HuH-7 (cell line): ENCODE measurements around the gene IL1RL1.

Experiments
- DNase-seq: peaks from one replicate; pipeline ENCODE4 v3.0.0; 2011; ENCODE audit warnings: low spot score

IL1RL1 gene

DNA sequence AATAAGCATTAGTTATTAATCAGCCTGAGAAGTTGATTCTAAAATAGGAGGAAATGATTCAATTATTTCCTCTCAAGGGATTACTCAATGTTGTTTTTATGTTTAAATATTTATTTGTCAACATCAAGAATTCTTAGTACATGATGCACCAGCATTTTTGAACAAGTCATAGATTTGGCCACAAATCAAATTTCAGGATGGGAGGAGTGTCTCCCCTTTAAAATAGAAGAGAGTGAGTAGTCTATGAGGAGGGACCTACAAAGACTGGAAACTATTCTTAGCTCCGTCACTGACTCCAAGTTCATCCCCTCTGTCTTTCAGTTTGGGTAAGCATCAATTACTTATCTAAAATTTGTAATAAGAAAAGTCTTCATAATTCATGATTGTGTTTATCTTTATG, 25.6 kb downstream of the IL1RL1 start:
- no peak for DNase-seq

- no peak for DNase-seq
Observed at GRCh38 chr2:102337481-102338386, 26.4 kb downstream of the IL1RL1 start.

- DNase-seq, result no peak
Observed at GRCh38 chr2:102340778-102341177, 29.4 kb downstream of the IL1RL1 start.

DNA sequence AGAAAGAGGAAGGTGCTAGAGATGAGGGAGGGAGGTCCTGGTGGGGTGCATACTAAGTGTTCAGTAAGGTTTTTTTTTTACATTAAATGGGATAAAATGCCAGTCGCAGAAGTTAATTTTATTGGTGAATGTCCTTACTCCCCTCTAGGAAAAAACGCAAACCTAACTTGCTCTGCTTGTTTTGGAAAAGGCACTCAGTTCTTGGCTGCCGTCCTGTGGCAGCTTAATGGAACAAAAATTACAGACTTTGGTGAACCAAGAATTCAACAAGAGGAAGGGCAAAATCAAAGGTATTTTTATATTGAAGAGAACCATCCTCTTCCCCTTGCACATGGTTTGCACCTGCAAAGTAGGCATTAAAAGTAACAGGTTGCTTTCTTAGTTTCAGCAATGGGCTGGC, 31.5 kb downstream of the IL1RL1 start:
- no peak for DNase-seq

GRCh38 chr2:102344397-102344796, 33.0 kb downstream of the IL1RL1 start:
- DNase-seq, result no peak

- no peak for DNase-seq
Observed at GRCh38 chr2:102345329-102345920, 34.1 kb downstream of the IL1RL1 start.

DNA sequence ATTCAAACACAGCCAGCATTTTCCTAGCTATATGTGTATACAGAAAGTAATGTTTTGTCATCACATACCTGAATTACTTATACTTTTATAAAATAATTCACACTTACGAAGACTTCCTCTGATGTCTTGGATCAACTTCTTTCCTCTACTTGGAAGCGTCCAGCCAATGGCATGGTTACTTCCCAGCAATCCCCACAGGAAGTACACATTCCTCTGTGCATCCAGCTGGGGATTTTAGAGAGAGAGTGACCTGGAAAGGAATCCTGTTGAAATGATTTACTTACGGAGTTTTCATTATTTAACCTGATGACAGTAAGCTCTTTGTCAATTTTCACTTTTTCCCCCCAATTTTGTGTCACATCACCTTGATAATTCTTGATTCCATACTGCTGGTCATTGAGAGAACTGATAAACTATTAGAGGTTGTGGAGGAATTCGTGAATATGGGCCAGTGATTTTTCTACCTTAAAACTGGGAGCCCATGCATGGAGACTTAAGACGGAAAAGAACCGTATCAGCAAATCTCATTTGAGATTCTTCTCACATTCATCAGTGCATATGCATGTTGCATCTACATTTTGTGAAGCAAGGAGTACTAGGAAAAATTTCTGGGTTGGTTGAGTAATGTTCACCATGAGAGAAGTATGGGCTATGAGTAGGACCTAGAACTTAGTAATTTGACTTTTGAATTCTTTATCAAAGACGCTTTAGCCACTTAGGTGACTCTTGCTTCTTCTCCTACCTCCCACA, 35.2 kb downstream of the IL1RL1 start:
- DNase-seq, result no peak

- DNase-seq, result no peak
Observed at GRCh38 chr2:102350137-102350793, 38.9 kb downstream of the IL1RL1 start.

GRCh38 chr2:102355526-102356380, 44.4 kb downstream of the IL1RL1 start, which contains the start of gene IL18R1:
Gene IL18R1 (plus strand): TSS chr2:102355796. CDS start chr2:102362661, 6,865 bp downstream.
- peak; percentile 77 for DNase-seq

- no peak for DNase-seq
Observed at GRCh38 chr2:102356381-102356712, 45.0 kb downstream of the IL1RL1 start.

DNA sequence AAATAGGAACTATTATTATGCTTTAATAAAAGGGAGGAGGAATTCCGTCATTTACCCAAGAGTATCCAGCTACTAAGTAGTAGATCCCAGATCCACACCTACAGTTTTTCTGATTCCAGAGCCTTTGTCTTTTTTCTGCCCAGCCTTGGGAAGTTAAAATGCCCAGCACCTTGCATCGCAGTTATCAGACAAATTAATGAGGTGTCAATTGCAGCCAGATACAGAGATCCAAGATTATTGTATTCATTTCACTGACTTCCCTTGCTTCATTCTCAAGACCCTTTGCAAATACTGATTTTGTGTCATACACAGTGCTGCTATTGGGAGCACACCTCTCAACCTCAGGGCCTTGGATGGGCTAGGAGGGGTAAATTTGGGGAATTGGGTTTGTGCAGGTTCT, 45.4 kb downstream of the IL1RL1 start:
- DNase-seq, result no peak

- DNase-seq, result no peak
Observed at GRCh38 chr2:102357937-102358336, 46.6 kb downstream of the IL1RL1 start.

- DNase-seq, result no peak
Observed at GRCh38 chr2:102358496-102358895, 47.1 kb downstream of the IL1RL1 start.

DNA sequence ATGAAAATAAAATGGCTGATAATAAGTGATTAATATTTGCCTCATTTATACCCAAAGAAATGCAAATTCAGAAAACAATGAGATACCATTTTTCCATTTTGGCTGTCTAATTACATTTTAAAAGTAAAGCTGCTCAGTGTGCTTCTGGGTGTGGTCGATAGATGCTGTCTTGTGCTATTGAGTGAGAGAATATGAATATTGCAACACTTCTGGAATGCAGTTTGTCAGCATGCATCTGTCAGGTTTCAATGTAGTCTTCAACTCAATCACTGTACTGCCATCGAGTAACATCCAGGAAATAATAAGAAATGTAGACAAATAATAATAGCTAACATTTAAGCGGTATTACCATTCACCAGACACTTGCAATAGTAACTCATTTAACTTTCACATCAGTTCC, 48.2 kb downstream of the IL1RL1 start:
- no peak for DNase-seq

- DNase-seq, result no peak
Observed at GRCh38 chr2:102361632-102362241, 50.4 kb downstream of the IL1RL1 start.

DNA sequence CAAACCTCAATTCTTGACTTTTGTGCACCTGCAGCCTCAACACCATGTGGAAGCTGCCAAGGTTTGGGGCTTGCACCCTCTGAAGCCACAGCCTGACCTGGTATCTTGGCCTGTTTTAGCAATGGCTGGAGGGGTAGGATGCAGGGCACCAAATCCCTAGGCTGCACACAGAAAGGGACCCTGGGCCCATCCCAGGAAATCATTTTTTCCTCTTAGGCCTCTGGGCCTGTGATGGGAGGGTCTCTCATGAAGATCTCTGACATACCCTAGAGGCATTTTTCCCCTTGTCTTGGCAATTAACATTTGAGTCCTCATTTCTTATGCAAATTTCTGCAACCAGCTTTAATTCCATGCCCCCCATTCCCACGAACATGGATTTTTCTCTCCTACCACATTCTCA, 54.4 kb downstream of the IL1RL1 start:
- no peak for DNase-seq

DNA sequence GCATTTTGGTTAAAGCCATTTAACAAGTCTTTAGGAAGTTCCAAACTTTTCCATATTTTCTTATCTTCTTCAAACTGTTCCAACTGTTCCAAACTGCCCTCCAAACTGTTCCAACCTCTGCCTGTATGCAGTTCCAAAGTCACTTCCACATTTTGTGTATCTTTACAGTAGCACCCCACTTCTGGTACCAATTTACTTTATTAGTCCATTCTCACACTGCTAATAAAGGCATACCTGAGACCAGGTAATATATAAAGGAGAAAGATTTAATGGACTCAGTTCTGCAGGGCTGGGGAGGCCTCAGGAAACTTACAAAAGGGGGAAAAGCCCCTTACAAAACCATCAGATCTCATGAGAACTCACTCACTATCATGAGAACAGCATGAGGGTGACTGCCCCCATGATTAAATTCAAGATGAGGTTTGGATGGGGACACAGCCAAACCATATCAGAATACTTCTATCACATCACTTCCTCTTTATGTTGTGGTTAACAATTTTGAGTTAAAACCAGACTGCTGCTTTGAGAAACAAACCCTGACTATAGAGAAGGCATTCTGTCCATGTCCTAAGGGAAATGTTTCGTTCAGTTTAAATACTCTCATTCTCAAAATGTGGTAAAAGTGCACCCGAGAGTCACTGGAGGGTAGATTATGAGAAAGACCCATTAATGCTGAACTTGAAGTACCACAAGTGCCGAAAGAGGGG, 55.2 kb downstream of the IL1RL1 start:
- no peak for DNase-seq

DNA sequence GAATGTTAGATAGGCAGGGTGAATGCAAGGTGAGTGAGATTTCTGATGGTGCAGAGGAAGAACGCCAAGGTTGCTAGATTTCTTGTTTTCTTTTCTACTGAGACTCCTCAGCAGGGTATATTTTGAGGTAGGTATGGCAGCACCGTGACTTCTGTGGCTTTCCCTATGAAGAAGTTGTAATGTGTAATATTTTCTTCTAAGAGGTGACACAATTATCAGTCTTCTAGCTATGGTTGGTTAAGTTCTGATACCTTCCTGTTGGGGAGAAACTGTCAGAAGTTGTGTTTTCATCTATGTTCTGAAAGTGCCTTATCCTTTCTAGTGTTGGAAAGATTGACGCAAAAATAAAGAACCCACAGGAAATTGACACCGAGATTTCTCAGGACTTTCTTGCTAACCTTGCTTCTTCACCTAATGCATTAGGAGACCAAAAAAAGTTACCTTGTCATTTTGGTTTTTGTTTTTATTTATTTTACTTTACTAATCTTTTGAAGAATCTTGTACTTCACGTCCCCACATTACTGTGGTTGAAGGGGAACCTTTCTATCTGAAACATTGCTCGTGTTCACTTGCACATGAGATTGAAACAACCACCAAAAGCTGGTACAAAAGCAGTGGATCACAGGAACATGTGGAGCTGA, 56.1 kb downstream of the IL1RL1 start:
- DNase-seq, result no peak

GRCh38 chr2:102368461-102369109, 57.2 kb downstream of the IL1RL1 start:
- no peak for DNase-seq
